ENCODE results near the gene B3GAT1.

DNA sequence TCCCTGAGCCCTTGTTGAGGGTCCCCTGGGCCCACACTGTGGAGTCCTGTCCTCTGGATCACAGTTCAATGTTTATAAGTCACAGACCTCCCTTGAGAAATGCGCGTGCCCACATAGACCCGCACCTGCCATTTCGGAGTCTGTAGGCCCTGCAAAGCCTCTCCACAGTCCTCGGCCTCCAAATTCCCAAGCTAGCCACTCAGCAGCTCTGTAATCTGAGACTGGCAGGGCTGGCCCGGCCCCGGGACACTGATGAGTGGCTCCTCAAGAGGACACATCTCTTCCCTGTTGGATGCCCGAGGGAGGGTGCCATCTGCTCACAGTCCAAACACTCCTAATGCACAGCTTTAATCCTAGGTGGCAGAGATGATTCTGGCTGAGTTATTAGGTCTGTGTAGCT, 39.1 kb downstream of the B3GAT1 start:
- TF ChIP-seq, protein P1, sequence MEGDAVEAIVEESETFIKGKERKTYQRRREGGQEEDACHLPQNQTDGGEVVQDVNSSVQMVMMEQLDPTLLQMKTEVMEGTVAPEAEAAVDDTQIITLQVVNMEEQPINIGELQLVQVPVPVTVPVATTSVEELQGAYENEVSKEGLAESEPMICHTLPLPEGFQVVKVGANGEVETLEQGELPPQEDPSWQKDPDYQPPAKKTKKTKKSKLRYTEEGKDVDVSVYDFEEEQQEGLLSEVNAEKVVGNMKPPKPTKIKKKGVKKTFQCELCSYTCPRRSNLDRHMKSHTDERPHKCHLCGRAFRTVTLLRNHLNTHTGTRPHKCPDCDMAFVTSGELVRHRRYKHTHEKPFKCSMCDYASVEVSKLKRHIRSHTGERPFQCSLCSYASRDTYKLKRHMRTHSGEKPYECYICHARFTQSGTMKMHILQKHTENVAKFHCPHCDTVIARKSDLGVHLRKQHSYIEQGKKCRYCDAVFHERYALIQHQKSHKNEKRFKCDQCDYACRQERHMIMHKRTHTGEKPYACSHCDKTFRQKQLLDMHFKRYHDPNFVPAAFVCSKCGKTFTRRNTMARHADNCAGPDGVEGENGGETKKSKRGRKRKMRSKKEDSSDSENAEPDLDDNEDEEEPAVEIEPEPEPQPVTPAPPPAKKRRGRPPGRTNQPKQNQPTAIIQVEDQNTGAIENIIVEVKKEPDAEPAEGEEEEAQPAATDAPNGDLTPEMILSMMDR (IDR thresholded peaks at IDR 0.05; ENCODE audit: low read depth, low read length): no peak
- no peak for TF ChIP-seq EZH2phosphoT487 (IDR thresholded peaks at IDR 0.05; ENCODE audit: low read depth)

Measured in OCI-LY3 (cell line).